PFSK-1 (cell line): ENCODE data around the gene ACOX3.

ENCODE experiments used
- POLR2AphosphoS5 ChIP-seq: IDR thresholded peaks from 2 replicates; pipeline ENCODE4 v1.6.1; 2012; ENCODE audit warnings: low read depth, mild to moderate bottlenecking, control low read depth, low read length, moderate library complexity
- REST ChIP-seq, 2 experiments: IDR thresholded peaks; 2 replicates each; pipeline versions ENCODE4 v1.6.1 to v1.8.0; 2011 to 2012; ENCODE audit warnings: low read depth in 2 of 2, low read length in 2 of 2, control low read depth in 1 of 2, inconsistent platforms in 1 of 2, mild to moderate bottlenecking in 1 of 2, moderate library complexity in 1 of 2; ENCODE audit not compliant: insufficient read depth in 1 of 2
- SIN3A ChIP-seq: IDR thresholded peaks from 2 replicates; pipeline ENCODE4 v1.6.1; 2012; ENCODE audit warnings: mild to moderate bottlenecking, low read length, moderate library complexity, borderline replicate concordance; ENCODE audit not compliant: insufficient read depth

DNA sequence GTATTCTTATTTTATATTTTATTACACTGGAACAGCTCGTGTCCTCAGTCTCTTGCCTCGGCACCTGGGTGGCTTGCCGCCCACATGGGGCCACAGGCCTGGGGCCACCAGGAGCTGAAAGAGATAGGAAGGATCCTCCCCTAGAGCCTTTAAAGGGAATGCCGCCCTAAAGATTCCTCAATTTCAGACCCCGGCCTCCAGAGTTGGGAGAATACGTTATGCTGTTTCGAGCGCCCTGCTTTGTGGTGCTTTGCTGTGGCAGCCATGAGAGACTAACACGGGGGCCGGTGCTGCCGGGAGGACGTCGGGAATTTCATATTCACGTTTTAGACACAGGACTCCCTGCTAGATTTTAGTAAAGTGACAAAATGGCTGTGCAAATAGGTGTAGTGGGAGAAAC, 33.2 kb downstream of the ACOX3 start:
- TF ChIP-seq POLR2AphosphoS5 (no peak), SIN3A (no peak), REST (IDR thresholded peaks at IDR 0.05; ENCODE audit: insufficient read depth in 1 of 2, low read depth in 2 of 2, low read length in 2 of 2) (no peak)
